IMR-90 (cell line): Measurements from ENCODE around the gene USP31. TPM values are rescaled to one million over a fixed set of nuclear protein-coding genes. Genes with fewer than 3 reads are reported as not detected.
A peak's percentile ranks its signal among the peaks of the same experiment; 100 is the strongest.

ENCODE experiments used
- ATAC-seq: fragments of 200-7000 bp; cut with Tn5 transposase; 2 replicates; pipeline ENCODE4 v1.9.1; 2020; ENCODE audit warnings: low read depth, mild to moderate bottlenecking, moderate library complexity
- BruUV-seq: library from RNA; stranded (reverse); fragments of 400-500 nt; replicated peaks from 2 replicates; lab custom pipeline; 2021; lab: Mats Ljungman, UMichigan
- CTCF ChIA-PET: fragments of 300-600 bp; formaldehyde crosslinking; extraction: SDS; loops from one replicate; lab custom pipeline; 2021; ENCODE audit warnings: antibody characterized with exemption; lab: Yijun Ruan, JAX
- POLR2A ChIA-PET: fragments of 300-600 bp; sonication (Branson Sonifier 250); formaldehyde crosslinking; loops from one replicate; lab custom pipeline; 2022; ENCODE audit warnings: antibody characterized with exemption; ENCODE audit not compliant: unreplicated experiment; lab: Charles Lee
- DNase-seq: peaks from one replicate; pipeline ENCODE4 v3.0.0; 2013
- H2AFZ ChIP-seq: replicated peaks from 2 replicates; pipeline ENCODE3; 2013; ENCODE audit warnings: low read length, mild to moderate bottlenecking; ENCODE audit not compliant: poor library complexity
- H2AK5ac ChIP-seq: 2 replicates; pipeline ENCODE4 v1.6.1; 2013; ENCODE audit warnings: low read depth, low read length, inconsistent platforms
- H2AK9ac ChIP-seq: replicated peaks from 2 replicates; pipeline ENCODE3; 2013; ENCODE audit warnings: mild to moderate bottlenecking, low read depth, low read length, moderate library complexity; ENCODE audit not compliant: poor library complexity
- H2BK120ac ChIP-seq: 2 replicates; pipeline ENCODE4 v1.6.1; 2013; ENCODE audit warnings: low read depth, low read length, inconsistent platforms
- H2BK15ac ChIP-seq: 3 replicates; pipeline ENCODE4 v1.6.1; 2013; ENCODE audit warnings: low read depth, low read length, inconsistent platforms
- H2BK20ac ChIP-seq: 2 replicates; pipeline ENCODE4 v1.6.1; 2013; ENCODE audit warnings: low read depth, mild to moderate bottlenecking, inconsistent platforms, low read length, moderate library complexity
- H2BK5ac ChIP-seq: 2 replicates; pipeline ENCODE4 v1.6.1; 2013; ENCODE audit warnings: mild to moderate bottlenecking, low read depth, low read length, inconsistent platforms; ENCODE audit not compliant: poor library complexity, severe bottlenecking
- H3K14ac ChIP-seq: replicated peaks from 2 replicates; pipeline ENCODE4 v1.6.1; 2013; ENCODE audit warnings: low read depth, low read length, inconsistent platforms
- H3K18ac ChIP-seq: 2 replicates; pipeline ENCODE4 v1.6.1; 2013; ENCODE audit warnings: low read depth, low read length, control low read depth
- H3K23ac ChIP-seq: 2 replicates; pipeline ENCODE4 v1.6.1; 2013; ENCODE audit warnings: low read depth, low read length, inconsistent platforms
- H3K27ac ChIP-seq: 2 replicates; pipeline ENCODE4 v1.5.1; 2013; ENCODE audit warnings: mild to moderate bottlenecking, control low read depth, low read length; ENCODE audit not compliant: insufficient read depth
- H3K27me3 ChIP-seq: 2 replicates; pipeline ENCODE4 v1.6.1; 2013; ENCODE audit warnings: low read length; ENCODE audit not compliant: control insufficient read depth, insufficient read depth
- H3K36me3 ChIP-seq: 2 replicates; pipeline ENCODE4 v1.6.1; 2013; ENCODE audit warnings: low read length, mixed read lengths; ENCODE audit not compliant: control insufficient read depth, insufficient read depth
- H3K4ac ChIP-seq: 2 replicates; pipeline ENCODE4 v1.6.1; 2013; ENCODE audit warnings: low read depth, low read length, inconsistent platforms
- H3K4me1 ChIP-seq: 2 replicates; pipeline ENCODE4 v1.6.1; 2013; ENCODE audit warnings: low read length, mixed read lengths; ENCODE audit not compliant: control insufficient read depth, insufficient read depth
- H3K4me2 ChIP-seq: 2 replicates; pipeline ENCODE4 v1.6.1; 2013; ENCODE audit warnings: low read depth, mild to moderate bottlenecking, control low read depth, low read length, moderate library complexity
- H3K4me3 ChIP-seq: 2 replicates; pipeline ENCODE4 v1.5.1; 2013; ENCODE audit warnings: low read depth, mild to moderate bottlenecking, control low read depth, low read length, moderate library complexity; ENCODE audit not compliant: insufficient read depth
- H3K56ac ChIP-seq: 2 replicates; pipeline ENCODE4 v1.6.1; 2013; ENCODE audit warnings: low read length, inconsistent platforms; ENCODE audit not compliant: insufficient read depth; ENCODE audit errors: extremely low read depth
- H3K79me1 ChIP-seq, 2 experiments: 2 replicates each; pipeline ENCODE4 v1.6.1; 2013; ENCODE audit warnings: low read length in 2 of 2, inconsistent platforms in 1 of 2, low read depth in 1 of 2
- H3K9ac ChIP-seq: 2 replicates; pipeline ENCODE4 v1.6.1; 2013; ENCODE audit warnings: low read depth, low read length, control low read depth
- H3K9me1 ChIP-seq: 2 replicates; pipeline ENCODE4 v1.6.1; 2013; ENCODE audit warnings: low read length, inconsistent platforms; ENCODE audit not compliant: insufficient read depth
- H3K9me3 ChIP-seq: 2 replicates; pipeline ENCODE4 v1.6.1; 2013; ENCODE audit warnings: low read length; ENCODE audit not compliant: control insufficient read depth, insufficient read depth
- H4K20me1 ChIP-seq: 2 replicates; pipeline ENCODE4 v1.6.1; 2013; ENCODE audit warnings: low read length, inconsistent platforms; ENCODE audit not compliant: insufficient read depth
- H4K5ac ChIP-seq: 2 replicates; pipeline ENCODE4 v1.6.1; 2013; ENCODE audit warnings: mild to moderate bottlenecking, low read depth, low read length, control low read depth
- H4K8ac ChIP-seq, 2 experiments: 2 replicates each; pipeline ENCODE4 v1.6.1; 2013; ENCODE audit warnings: low read depth in 2 of 2, low read length in 2 of 2, control low read depth in 1 of 2, inconsistent platforms in 1 of 2
- H4K91ac ChIP-seq: 2 replicates; pipeline ENCODE4 v1.6.1; 2013; ENCODE audit warnings: low read depth, low read length, inconsistent platforms; ENCODE audit not compliant: insufficient read depth
- CEBPB ChIP-seq: IDR thresholded peaks from 2 replicates; pipeline ENCODE4 v1.6.1; 2012; ENCODE audit warnings: low read depth, low read length, improper control_type of control experiment
- FOS ChIP-seq: fragments of 150-350 bp; IDR thresholded peaks from 2 replicates; pipeline ENCODE4 v1.6.1; 2016; ENCODE audit warnings: low read depth, low read length
- MAZ ChIP-seq: IDR thresholded peaks from 2 replicates; pipeline ENCODE4 v1.6.1; 2012; ENCODE audit warnings: low read depth, mild to moderate bottlenecking, low read length, improper control_type of control experiment, moderate library complexity, borderline replicate concordance
- MXI1 ChIP-seq: IDR thresholded peaks from 2 replicates; pipeline ENCODE4 v1.6.1; 2012; ENCODE audit warnings: low read depth, mild to moderate bottlenecking, low read length, moderate library complexity, borderline replicate concordance
- POLR2A ChIP-seq: IDR thresholded peaks from 2 replicates; pipeline ENCODE4 v1.6.1; 2012; ENCODE audit warnings: mild to moderate bottlenecking, low read depth, low read length
- RFX5 ChIP-seq: IDR thresholded peaks from 2 replicates; pipeline ENCODE4 v1.8.0; 2012; ENCODE audit warnings: low read depth, mild to moderate bottlenecking, low read length, moderate library complexity
- WGBS, 2 experiments: methylation state at CpG; one replicate each; pipeline versions ENCODE4 v1.1.5 to v1.1.7; 2013; ENCODE audit warnings: missing lambda C conversion rate in 2 of 2; ENCODE audit not compliant: insufficient read length in 1 of 2; ENCODE audit errors: extremely low coverage in 2 of 2; 5-methylcytosine and 5-hydroxymethylcytosine counted together
- dilution Hi-C: fragments of 300-500 bp; cut with HindIII; formaldehyde crosslinking; loops from one replicate; pipeline ENCODE4 v1.14.3; 2018; ENCODE audit warnings: low sequenced_read_pairs; ENCODE audit not compliant: unreplicated experiment
- in situ Hi-C: fragments of 300-500 bp; cut with MboI; formaldehyde crosslinking; loops from 3 replicates; pipeline ENCODE4 v1.14.3; 2019; ENCODE audit warnings: low sequenced_read_pairs, inconsistent platforms, mixed read lengths
- intact Hi-C: fragments of 100-400 bp; cut with micrococcal nuclease; formaldehyde crosslinking; loops from 2 replicates; pipeline ENCODE4 v1.10.0; 2022
- polyA plus RNA-seq, 3 experiments: library from polyadenylated mRNA; depleted of rRNA; stranded (reverse); fragments of >200 nt; gene quantifications; 2 replicates each; pipeline ENCODE4 v1.2.3, GENCODE V29; 2012; ENCODE audit warnings: low replicate concordance in 1 of 3
- total RNA-seq: library from RNA; depleted of rRNA; stranded (reverse); fragments of >200 nt; gene quantifications from 2 replicates; pipeline ENCODE4 v1.2.3, GENCODE V29; 2012

Gene USP31
- total and polyA plus RNA-seq, 2 of the 4 experiments (the other 2 are of a cell fraction), result 2.9 to 3.4 TPM

DNA sequence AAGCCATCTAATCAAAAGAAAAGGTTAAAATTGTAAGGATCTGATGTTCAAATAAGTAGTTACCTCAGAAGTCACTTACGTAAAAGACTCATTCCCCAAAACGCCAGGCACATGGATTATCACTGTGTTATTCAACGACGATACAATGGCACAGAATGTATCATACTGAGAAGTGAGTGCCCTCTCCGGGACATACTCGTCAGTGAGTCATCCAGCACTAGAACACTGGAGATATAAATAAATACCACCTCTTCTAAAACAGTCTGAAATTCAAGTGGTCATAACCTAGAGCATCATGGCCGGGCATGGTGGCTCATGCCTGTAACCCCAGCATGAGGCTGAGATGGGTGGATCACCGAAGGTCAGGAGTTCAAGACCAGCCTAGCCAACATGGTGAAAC, 24.9 kb downstream of the USP31 start:
- ATAC-seq (peak; percentile 82), DNase-seq (peak; percentile 83)
- Histone ChIP-seq H3K79me1 (peaks cover 16 to 40% of the 10 kb centered on the region in 2 experiments; a peak in 3 of 4 replicates), H3K4me1 (peaks cover 3% of the 10 kb centered on the region; the same call in 1 of the 2 replicates), H2AK9ac (no peak overlapping the region), H4K20me1 (peaks cover 37% of the 10 kb centered on the region), H3K9me3 (no peaks in the 10 kb centered on the region), H3K56ac (no peak overlapping the region), H3K23ac (no peak overlapping the region), H3K36me3 (no peaks in the 10 kb centered on the region), H2AFZ (no peak overlapping the region), H4K5ac (no peak overlapping the region), H4K8ac (no peak overlapping the region), H4K91ac (no peak overlapping the region), H2AK5ac (no peak overlapping the region), H3K4me2 (no peak overlapping the region), H3K27me3 (no peaks in the 10 kb centered on the region), H2BK20ac (no peak overlapping the region), H2BK5ac (no peak overlapping the region), H3K4me3 (no peak overlapping the region), H3K27ac (no peak overlapping the region), H3K14ac (no peak overlapping the region), H2BK15ac (no peak overlapping the region), H3K4ac (no peak overlapping the region), H3K9ac (no peak overlapping the region), H3K18ac (no peak overlapping the region), H3K9me1 (peaks cover 10% of the 10 kb centered on the region; the same call in 1 of the 2 replicates), H2BK120ac (no peak overlapping the region)
- POLR2A ChIA-PET, result no interaction called here
- no TSS peak for BruUV-seq
- no CpG with 5 or more reads among the region's 8 CpGs for whole genome bisulfite sequencing, 2 experiments
- intact Hi-C loops (no loop called here), dilution Hi-C loops (no loop called here), in situ Hi-C loops (no loop called here)
- peak; percentile 67 for TF ChIP-seq FOS
- no peak for TF ChIP-seq RFX5
- TF ChIP-seq MAZ, result no peak
- TF ChIP-seq POLR2A, result no peak
- TF ChIP-seq MXI1, result no peak
- 0 out of 2 replicates have a peak, but pooled peaks have one; percentile 1 for TF ChIP-seq CEBPB
- CTCF ChIA-PET, result no interaction called here
